Lung (tissue), 12 donors: ENCODE data around the gene STX8. TPM values are rescaled to one million over a fixed set of nuclear protein-coding genes. Genes with fewer than 3 reads are reported as not detected.

Source experiments
- ATAC-seq: fragments of 200-7000 bp; cut with Tn5 transposase; one replicate; pipeline ENCODE4 v1.9.1; 2020; ENCODE audit warnings: moderate number of reproducible peaks; ENCODE audit not compliant: insufficient read depth, low FRiP score
- DNase-seq, 3 donors: peaks; one replicate each; pipeline ENCODE4 v3.0.0-alpha.2; 2013 to 2017
- H3K27ac ChIP-seq, 2 donors: one replicate each; pipeline ENCODE4 v1.5.1; 2013; ENCODE audit warnings: mild to moderate bottlenecking in 2 of 2, moderate library complexity in 2 of 2, control low read depth in 1 of 2, inconsistent platforms in 1 of 2, low read depth in 1 of 2, low read length in 1 of 2
- H3K27me3 ChIP-seq, 3 donors: one replicate each; pipeline ENCODE4 v1.5.1; 2013; ENCODE audit warnings: low read length in 2 of 3; ENCODE audit not compliant: control insufficient read depth in 3 of 3, insufficient read depth in 3 of 3
- H3K36me3 ChIP-seq, 4 donors: one replicate each; pipeline ENCODE4 v1.5.1; 2013; ENCODE audit warnings: low read length in 4 of 4, mild to moderate bottlenecking in 1 of 4, moderate library complexity in 1 of 4; ENCODE audit not compliant: control insufficient read depth in 4 of 4, insufficient read depth in 4 of 4
- H3K4me1 ChIP-seq, 5 donors: one replicate each; pipeline ENCODE4 v1.5.1; 2013; ENCODE audit warnings: low read length in 5 of 5, mild to moderate bottlenecking in 2 of 5, moderate library complexity in 1 of 5; ENCODE audit not compliant: control insufficient read depth in 5 of 5, insufficient read depth in 5 of 5
- H3K4me3 ChIP-seq: one replicate; pipeline ENCODE4 v1.5.1; 2013; ENCODE audit warnings: mild to moderate bottlenecking, control low read depth, moderate library complexity
- H3K9ac ChIP-seq, 2 donors: one replicate each; pipeline ENCODE4 v1.5.1; 2013; ENCODE audit warnings: low read length in 2 of 2, control low read depth in 1 of 2; ENCODE audit not compliant: insufficient read depth in 1 of 2
- H3K9me3 ChIP-seq, 4 donors: one replicate each; pipeline ENCODE4 v1.5.1; 2013; ENCODE audit warnings: low read length in 3 of 4, mild to moderate bottlenecking in 1 of 4, moderate library complexity in 1 of 4; ENCODE audit not compliant: control insufficient read depth in 4 of 4, insufficient read depth in 3 of 4
- CTCF ChIP-seq: IDR thresholded peaks from 2 replicates; pipeline ENCODE4 v1.5.1; 2012; ENCODE audit warnings: mild to moderate bottlenecking; ENCODE audit errors: control extremely low read depth, extremely low read depth
- WGBS, 2 donors: extraction: QIAGEN DNeasy Blood & Tissue Kit; methylation state at CpG; one replicate each; pipeline ENCODE4 v1.1.7; 2013; 5-methylcytosine and 5-hydroxymethylcytosine counted together
- polyA plus RNA-seq, 2 donors: library from polyadenylated mRNA; stranded (reverse); fragments of 200-250 nt; gene quantifications; one replicate each; pipeline ENCODE4 v1.2.1, GENCODE V29; 2013
- total RNA-seq, 2 donors: library from RNA; depleted of rRNA in 1 of 2; stranded (reverse); fragments of >200 nt in 1 of 2; gene quantifications; one replicate each; pipeline ENCODE4 v1.2.1, GENCODE V29; 2014 to 2021
- donor health status: control.
- donor health status: control.
- donor health status: Bipolar disorder and iron deficiency.
- donor health status: healthy.
- donor health status: DM: yes; HTN: yes; CAD: no.

STX8 gene
- total and polyA plus RNA-seq, 4 donors, result 36.5 to 81.1 (median 63.2) TPM

GRCh38 chr17:9368631-9369030 lies 207.0 kb downstream of the STX8 start:
- WGBS, 2 donors, result 90 to 93% methylated on average over 4 of the region's 4 CpGs
- Histone ChIP-seq H3K36me3 (no peaks in the 10 kb centered on the region), H3K27me3 (no peaks in the 10 kb centered on the region), H3K4me1 (peaks cover 0 to 15% (median 0%) of the 10 kb centered on the region in 5 donors), H3K9me3 (no peaks in the 10 kb centered on the region), H3K9ac (no peak overlapping the region), H3K4me3 (no peak overlapping the region), H3K27ac (no peak overlapping the region)
- no peak for TF ChIP-seq CTCF
- ATAC-seq, result no peak
- no peak for DNase-seq

- TF ChIP-seq CTCF, result no peak
- ATAC-seq (no peak), DNase-seq (no peak)
- Histone ChIP-seq H3K27me3 (no peaks in the 10 kb centered on the region), H3K27ac (no peak overlapping the region), H3K4me1 (peaks cover 0 to 15% (median 0%) of the 10 kb centered on the region in 5 donors), H3K4me3 (no peak overlapping the region), H3K9ac (no peak overlapping the region), H3K9me3 (no peaks in the 10 kb centered on the region), H3K36me3 (no peaks in the 10 kb centered on the region)
- 68% methylated on average over 2 of the region's 2 CpGs for WGBS, 2 donors
Measured at GRCh38 chr17:9367156-9367555, 208.5 kb downstream of the STX8 start.

DNA sequence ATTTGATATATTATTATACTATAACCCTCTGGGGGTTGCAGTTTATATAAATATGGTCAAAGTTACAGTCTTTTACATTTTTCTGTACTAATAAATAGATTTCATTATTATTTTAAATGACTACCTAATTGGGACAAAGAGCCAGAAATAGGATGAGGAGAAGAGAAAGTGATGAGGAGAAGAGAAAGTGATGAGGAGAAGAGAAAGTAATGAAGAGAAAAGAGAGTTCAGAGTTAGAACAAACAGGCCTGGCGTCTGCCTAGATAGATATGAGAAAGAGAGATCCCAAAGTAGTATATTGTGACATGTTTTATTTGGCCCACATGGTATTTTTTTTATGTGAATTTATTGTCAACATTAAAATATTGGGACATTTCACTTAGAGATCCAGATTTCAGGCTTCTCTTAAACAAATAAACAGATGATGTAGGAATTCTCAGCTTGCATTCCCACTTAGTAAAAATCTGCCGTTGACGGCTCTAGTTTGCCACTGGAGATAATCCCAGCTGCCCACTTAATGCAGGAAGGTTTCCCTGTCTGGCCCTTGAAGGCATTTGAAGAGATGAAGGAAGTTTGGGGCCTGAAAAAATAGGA lies 210.7 kb downstream of the STX8 start:
- TF ChIP-seq CTCF, result no peak
- Histone ChIP-seq H3K9me3 (no peaks in the 10 kb centered on the region), H3K9ac (no peak overlapping the region), H3K36me3 (no peaks in the 10 kb centered on the region), H3K27me3 (no peaks in the 10 kb centered on the region), H3K4me3 (no peak overlapping the region), H3K27ac (no peak overlapping the region), H3K4me1 (peaks cover 0 to 9% (median 0%) of the 10 kb centered on the region in 5 donors)
- DNase-seq (no peak), ATAC-seq (no peak)
- 70 to 82% methylated on average over 3 of the region's 3 CpGs for WGBS, 2 donors
